HepG2 (cell line): ENCODE measurements around the gene APOBEC3H. TPM values are rescaled to one million over a fixed set of nuclear protein-coding genes. Genes with fewer than 3 reads are reported as not detected.

ENCODE experiments used
- CTCF ChIP-seq: sonication (generic); formaldehyde crosslinking; IDR thresholded peaks from 2 replicates; pipeline ENCODE4 v1.5.0; 2020; ENCODE audit warnings: mild to moderate bottlenecking, missing genetic modification reagents, moderate library complexity
- DDIT3 ChIP-seq: sonication (generic); formaldehyde crosslinking; IDR thresholded peaks from 2 replicates; pipeline ENCODE4 v1.4.0; 2020; ENCODE audit warnings: mild to moderate bottlenecking, missing genetic modification reagents
- FOXA1 ChIP-seq, 2 experiments: fragments of 450-650 bp in 1 of 2; sonication (generic) in 1 of 2; formaldehyde crosslinking in 1 of 2; IDR thresholded peaks; 2 replicates each; pipeline versions ENCODE4 v1.4.0 to v1.6.1; 2016 to 2020; ENCODE audit warnings: missing genetic modification reagents in 1 of 2
- FOXM1 ChIP-seq: sonication (generic); formaldehyde crosslinking; IDR thresholded peaks from 2 replicates; pipeline ENCODE4 v1.5.0; 2020; ENCODE audit warnings: missing genetic modification reagents
- HMGA1 ChIP-seq: sonication (generic); formaldehyde crosslinking; conservative IDR thresholded peaks from 2 replicates; pipeline ENCODE4 v1.4.0; 2020; ENCODE audit warnings: missing genetic modification reagents
- HOXA7 ChIP-seq: sonication (generic); formaldehyde crosslinking; IDR thresholded peaks from 2 replicates; pipeline ENCODE4 v1.8.1; 2022; ENCODE audit warnings: mild to moderate bottlenecking, missing genetic modification reagents, moderate library complexity
- KAT7 ChIP-seq: IDR thresholded peaks from 2 replicates; pipeline ENCODE4 v1.6.1; 2018; ENCODE audit warnings: borderline replicate concordance, missing compliant biosample characterization
- KDM5A ChIP-seq: fragments of 200-600 bp; sonication (generic); IDR thresholded peaks from 2 replicates; pipeline ENCODE4 v1.7.0; 2018; ENCODE audit warnings: antibody characterized with exemption, mild to moderate bottlenecking, low read length, borderline replicate concordance
- MIXL1 ChIP-seq: IDR thresholded peaks from 2 replicates; pipeline ENCODE4 v1.6.1; 2016
- NR2F6 ChIP-seq, 2 experiments: IDR thresholded peaks; 2 replicates each; pipeline ENCODE4 v1.6.1; 2016; ENCODE audit warnings: antibody characterized with exemption in 1 of 2, mild to moderate bottlenecking in 1 of 2
- ONECUT2 ChIP-seq: sonication (generic); formaldehyde crosslinking; IDR thresholded peaks from 2 replicates; pipeline ENCODE4 v1.4.0; 2020; ENCODE audit warnings: missing genetic modification reagents
- RXRB ChIP-seq: IDR thresholded peaks from 2 replicates; pipeline ENCODE4 v1.6.1; 2016; ENCODE audit warnings: borderline replicate concordance, missing genetic modification reagents, missing compliant biosample characterization
- SMC3 ChIP-seq: IDR thresholded peaks from 2 replicates; pipeline ENCODE4 v1.6.1; 2011; ENCODE audit warnings: low read length, improper control_type of control experiment
- SOX5 ChIP-seq: IDR thresholded peaks from 2 replicates; pipeline ENCODE4 v1.6.1; 2016; ENCODE audit warnings: borderline replicate concordance
- STAG1 ChIP-seq: sonication (generic); formaldehyde crosslinking; IDR thresholded peaks from 2 replicates; pipeline ENCODE4 v1.4.0; 2020; ENCODE audit warnings: missing genetic modification reagents
- TAF15 ChIP-seq: fragments of 200-400 bp; formaldehyde crosslinking; IDR thresholded peaks from one replicate; pipeline ENCODE4 v1.6.1; 2018; ENCODE audit warnings: mild to moderate bottlenecking, low read depth, low read length; ENCODE audit not compliant: poor library complexity, severe bottlenecking
- TBP ChIP-seq: sonication (generic); formaldehyde crosslinking; IDR thresholded peaks from 2 replicates; pipeline ENCODE4 v1.5.0; 2020; ENCODE audit warnings: missing genetic modification reagents
- TCF7 ChIP-seq: sonication (generic); IDR thresholded peaks from 2 replicates; pipeline ENCODE4 v1.6.1; 2016; ENCODE audit warnings: antibody characterized with exemption, low read depth
- ZBTB38 ChIP-seq: sonication (generic); formaldehyde crosslinking; IDR thresholded peaks from 2 replicates; pipeline ENCODE4 v1.5.1; 2020; ENCODE audit warnings: mild to moderate bottlenecking, missing genetic modification reagents
- ZFP82 ChIP-seq: sonication (generic); formaldehyde crosslinking; IDR thresholded peaks from 2 replicates; pipeline ENCODE4 v1.5.1; 2020; ENCODE audit warnings: mild to moderate bottlenecking, missing genetic modification reagents, borderline replicate concordance
- ZNF253 ChIP-seq: sonication (generic); formaldehyde crosslinking; IDR thresholded peaks from 2 replicates; pipeline ENCODE4 v1.8.0; 2022; ENCODE audit warnings: mild to moderate bottlenecking, missing genetic modification reagents, borderline replicate concordance
- ZNF275 ChIP-seq: sonication (generic); formaldehyde crosslinking; IDR thresholded peaks from 2 replicates; pipeline ENCODE4 v1.8.0; 2022; ENCODE audit warnings: missing genetic modification reagents, mild to moderate bottlenecking, inconsistent platforms, borderline replicate concordance
- ZNF414 ChIP-seq: sonication (generic); formaldehyde crosslinking; IDR thresholded peaks from 2 replicates; pipeline ENCODE4 v1.5.0; 2020; ENCODE audit warnings: missing genetic modification reagents
- ZNF547 ChIP-seq: sonication (generic); formaldehyde crosslinking; IDR thresholded peaks from 2 replicates; pipeline ENCODE4 v1.5.1; 2020; ENCODE audit warnings: mild to moderate bottlenecking, missing genetic modification reagents
- ZNF691 ChIP-seq: sonication (generic); formaldehyde crosslinking; IDR thresholded peaks from 2 replicates; pipeline ENCODE4 v1.4.0; 2020; ENCODE audit warnings: missing genetic modification reagents, low read depth, mild to moderate bottlenecking, borderline replicate concordance
- ZNF775 ChIP-seq: sonication (generic); formaldehyde crosslinking; IDR thresholded peaks from 2 replicates; pipeline ENCODE4 v1.4.0; 2020; ENCODE audit warnings: missing genetic modification reagents, mild to moderate bottlenecking, moderate library complexity, borderline replicate concordance
- polyA plus RNA-seq, 8 experiments: library from polyadenylated mRNA; depleted of rRNA in 3 of 8; stranded (reverse) in 7 of 8; unstranded in 1 of 8; fragments of >200 nt; fragmentation: Illumina TruSeq in 4 of 8; extraction: Trizol in 4 of 8; gene quantifications; 2 replicates each; pipeline versions ENCODE4 v1.2.1 to v1.2.3, GENCODE V29; 2011 to 2016; ENCODE audit warnings: low read depth in 4 of 8, missing spikeins in 1 of 8, mixed read lengths in 1 of 8; ENCODE audit not compliant: insufficient read depth in 1 of 8
- total RNA-seq, 5 experiments: library from RNA; depleted of rRNA; stranded (reverse); fragments of >200 nt; fragmentation: Illumina TruSeq; extraction: Trizol; gene quantifications; 2 replicates each; pipeline ENCODE4 v1.2.3, GENCODE V29; 2016; ENCODE audit warnings: low read depth in 1 of 5

APOBEC3H gene
- total and polyA plus RNA-seq, 2 of the 13 experiments (the other 11 are each of a cell fraction or from before 2014, with no cell fraction given): 0.18 to 0.31 TPM

GRCh38 chr22:39117585-39118191 lies 20.6 kb downstream of the APOBEC3H start (continued):
- TF ChIP-seq ZNF691 (CRISPR knock-in tag): no peak
- no peak for TF ChIP-seq ZNF775 (CRISPR knock-in tag)
- TF ChIP-seq DDIT3 (CRISPR knock-in tag): no peak
- TF ChIP-seq ZNF414 (CRISPR knock-in tag): no peak
- peak; percentile 69 for TF ChIP-seq STAG1 (CRISPR knock-in tag)
- no peak for TF ChIP-seq ZNF253 (CRISPR knock-in tag)
- TF ChIP-seq HMGA1: no peak
- no peak for TF ChIP-seq KAT7 (CRISPR knock-in tag)
- peak; percentile 33; the same call in 1 of the 2 replicates for TF ChIP-seq ONECUT2 (CRISPR knock-in tag)
- TF ChIP-seq FOXA1 (IDR thresholded peaks at IDR 0.05): no peak
- no peak for TF ChIP-seq FOXA1 (CRISPR knock-in tag; IDR thresholded peaks at IDR 0.05)
- no peak for TF ChIP-seq TAF15
- no peak for TF ChIP-seq HOXA7 (CRISPR knock-in tag)
- TF ChIP-seq TBP (CRISPR knock-in tag): no peak
- TF ChIP-seq KDM5A: no peak
- no peak for TF ChIP-seq TCF7
- TF ChIP-seq FOXM1 (CRISPR knock-in tag): no peak
- no peak for TF ChIP-seq ZFP82 (CRISPR knock-in tag)
- peak; percentile 73; the same call in 1 of the 2 replicates for TF ChIP-seq SMC3
- peak; percentile 24; the same call in 1 of the 2 replicates for TF ChIP-seq RXRB (CRISPR knock-in tag)
- TF ChIP-seq SOX5 (CRISPR knock-in tag): 0 out of 2 replicates have a peak, but pooled peaks have one; percentile 8
- TF ChIP-seq CTCF (CRISPR knock-in tag): peak; percentile 72
- TF ChIP-seq NR2F6 (IDR thresholded peaks at IDR 0.05): no peak
- TF ChIP-seq NR2F6 (CRISPR knock-in tag; IDR thresholded peaks at IDR 0.05): no peak
- no peak for TF ChIP-seq ZNF275 (CRISPR knock-in tag)
- TF ChIP-seq ZNF547 (CRISPR knock-in tag): no peak
- no peak for TF ChIP-seq ZBTB38 (CRISPR knock-in tag)
- TF ChIP-seq MIXL1 (CRISPR knock-in tag): peak; percentile 86
